Activated T-helper 9 cell treated with anti-CD3 and anti-CD28 coated beads, Interleukin-2, amount 50 U/mL, for 16 hours (primary cell): Measurements from ENCODE around the gene RESF1.
"Not testable (repeated sequence)": the region's sequence is repeated elsewhere in the genome, so short reads cannot be mapped to it uniquely, and the experiment has no call there.

Source experiments
- DNase-seq: peaks from one replicate; pipeline ENCODE4 v3.0.0-alpha.2; 2020; ENCODE audit warnings: low read depth

Gene RESF1

DNA sequence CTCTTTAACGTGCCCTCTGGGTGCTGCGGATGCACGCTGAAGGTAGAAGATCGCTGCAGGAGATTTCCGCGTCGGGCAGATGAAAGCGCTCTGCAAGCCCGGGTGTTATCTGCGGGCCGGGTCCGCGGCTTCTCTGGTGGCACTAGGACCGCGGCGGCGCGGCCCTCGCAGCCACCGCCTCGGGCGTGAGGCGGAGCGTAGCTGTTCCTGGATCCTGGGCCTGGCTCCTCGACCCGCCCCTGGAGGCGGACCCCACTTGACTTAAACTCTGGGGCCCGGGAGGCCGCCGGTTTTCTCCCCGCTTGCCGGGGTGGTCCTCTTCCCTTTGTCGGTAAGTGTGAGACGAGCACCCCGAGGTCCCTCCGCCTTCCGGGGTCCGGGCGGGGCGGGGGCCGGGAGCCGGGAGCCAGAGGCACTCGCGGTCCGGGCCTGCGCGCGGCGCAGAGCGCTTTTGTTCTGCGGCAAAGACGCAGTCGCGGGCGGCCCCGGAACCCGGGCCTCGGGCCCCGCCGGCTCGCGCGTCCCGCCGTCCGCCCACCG lies at the start of gene RESF1:
RESF1 (plus strand) TSS at position 255 of the 540 bp plus-strand sequence. CDS start 21,541 bp downstream, outside the sequence.
- DNase-seq = peak; percentile 75

GRCh38 chr12:31914927-31915326 lies 44.3 kb upstream of the RESF1 start:
- no peak for DNase-seq

DNA sequence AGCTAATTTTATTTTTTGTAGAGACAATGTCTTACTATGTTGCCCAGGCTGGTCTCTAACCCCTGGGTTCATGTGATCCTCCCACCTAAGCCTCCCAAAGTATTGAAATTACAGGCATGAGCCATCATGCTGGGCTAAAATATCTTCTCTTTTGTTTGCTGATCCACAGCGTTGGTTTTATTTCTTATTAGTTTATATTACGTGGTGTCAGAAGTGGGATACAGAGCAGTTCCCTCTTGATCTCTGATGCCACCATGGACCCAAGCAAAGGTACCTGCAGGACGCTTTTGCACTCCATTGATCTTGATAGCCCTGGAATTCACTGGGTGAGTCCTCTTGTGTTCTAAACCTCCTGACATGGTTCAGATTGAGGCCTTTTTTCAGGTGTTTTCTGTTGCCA lies 43.8 kb upstream of the RESF1 start:
- no peak for DNase-seq

DNA sequence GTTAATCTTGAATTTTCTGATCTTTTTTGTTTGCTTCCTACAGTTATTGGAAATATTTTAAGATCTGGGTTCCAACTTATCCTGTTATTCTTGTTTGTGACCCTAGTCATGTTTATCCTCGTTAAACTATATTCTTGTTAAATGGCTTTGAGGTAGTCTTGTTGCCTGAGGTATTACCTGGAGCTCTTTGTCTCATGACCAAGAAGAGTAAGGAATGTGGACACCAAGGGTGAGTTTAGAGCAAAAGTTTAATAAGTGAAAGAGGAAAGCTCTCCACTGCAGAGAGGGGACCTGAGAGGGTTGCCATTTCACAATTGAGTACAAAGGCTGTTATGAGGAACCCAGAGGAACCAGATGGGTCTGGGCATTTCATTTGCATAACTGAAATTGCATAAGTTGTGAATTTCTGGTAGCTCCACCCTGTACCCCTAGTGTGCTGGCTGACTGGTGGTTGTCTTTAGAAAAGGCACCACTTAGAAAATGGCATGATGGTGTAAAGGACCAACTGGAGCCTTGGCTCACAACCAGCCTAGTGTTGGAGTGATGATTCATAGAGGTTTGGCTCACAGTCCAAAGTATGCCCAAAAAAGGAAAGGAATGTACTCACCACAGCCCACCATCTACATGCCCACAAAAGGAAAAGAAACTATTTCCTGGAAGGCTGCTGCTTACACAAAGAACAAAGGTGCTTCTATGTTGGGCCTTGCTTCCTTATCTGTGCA lies 36.7 kb upstream of the RESF1 start:
- DNase-seq = no peak

- DNase-seq = no peak
Observed at GRCh38 chr12:31923063-31923412, 36.2 kb upstream of the RESF1 start.

DNA sequence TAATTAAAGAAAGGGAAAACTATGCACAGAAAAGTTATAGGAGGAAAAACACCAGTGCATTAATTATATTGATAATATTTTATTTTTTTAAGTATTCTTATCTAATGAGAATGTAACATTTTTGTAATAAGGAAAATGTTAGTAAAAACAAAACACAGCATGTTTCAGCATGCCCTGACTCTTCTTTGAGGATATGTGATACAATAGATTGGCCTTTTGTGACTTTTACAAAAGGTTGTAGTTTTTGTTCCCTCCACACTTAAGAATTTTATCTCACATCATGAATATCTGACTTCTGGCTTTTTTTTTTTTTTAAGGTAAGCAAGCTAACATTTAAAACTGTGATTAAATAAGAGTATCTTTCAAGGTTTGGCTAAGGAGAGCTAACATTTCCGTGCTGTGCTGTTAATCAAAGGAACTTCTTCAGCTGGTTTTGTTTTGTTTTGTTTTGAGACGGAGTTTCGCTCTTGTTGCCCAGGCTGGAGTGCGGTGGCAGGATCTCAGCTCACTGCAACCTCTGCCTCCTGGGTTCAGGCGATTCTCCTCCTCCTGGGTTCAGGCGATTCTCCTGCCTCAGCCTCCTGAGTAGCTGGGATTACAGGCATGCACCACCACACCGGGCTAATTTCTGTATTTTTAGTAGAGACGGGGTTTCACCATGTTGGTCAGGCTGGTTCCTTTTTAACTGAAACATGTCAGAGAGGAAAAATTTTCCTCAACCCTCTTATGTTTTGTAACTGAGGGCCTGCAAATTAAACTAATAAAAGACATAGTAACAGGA lies 30.8 kb upstream of the RESF1 start:
- DNase-seq = no peak

- no peak for DNase-seq
Observed at GRCh38 chr12:31929027-31929526, 30.1 kb upstream of the RESF1 start.

- no peak for DNase-seq
Observed at GRCh38 chr12:31931796-31932715, 27.2 kb upstream of the RESF1 start.

DNA sequence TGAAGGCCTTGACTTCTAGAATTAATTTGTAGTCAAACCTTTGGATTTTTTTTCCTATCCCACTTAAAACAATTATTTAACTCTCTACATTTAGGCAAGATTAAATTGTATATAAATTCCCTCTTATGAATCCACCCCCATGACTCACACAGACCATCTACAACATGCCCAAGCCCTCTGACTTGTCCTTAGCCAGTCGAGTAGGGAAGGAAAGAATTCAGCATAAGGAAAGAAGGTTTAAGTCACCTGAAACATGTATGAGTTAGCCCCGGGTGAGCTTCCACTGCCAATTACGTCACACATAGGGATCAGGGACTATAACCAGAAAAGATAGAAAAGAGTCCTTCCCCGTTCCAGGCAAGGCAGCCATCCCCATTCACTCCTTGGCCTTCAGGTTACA lies 14.9 kb upstream of the RESF1 start:
- no peak for DNase-seq

DNA sequence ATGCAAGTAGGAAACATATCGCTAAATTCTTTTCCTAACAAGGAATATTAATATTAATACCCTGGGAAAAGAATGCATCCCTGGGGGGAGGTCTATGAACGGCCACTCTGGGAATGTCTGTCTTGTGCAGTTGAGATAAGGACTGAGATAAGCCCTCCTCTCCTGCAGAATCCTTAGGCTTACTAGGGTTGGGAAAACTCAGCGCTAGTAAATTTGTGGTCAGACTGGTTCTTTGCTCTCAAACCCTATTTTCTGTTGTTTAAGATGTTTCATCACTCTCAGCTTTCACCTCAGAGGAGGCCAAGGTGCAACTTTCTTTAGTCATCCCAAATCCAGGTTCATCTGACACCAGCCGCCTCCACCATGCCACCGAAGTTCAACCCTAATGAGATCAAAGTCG lies 11.2 kb upstream of the RESF1 start:
- no peak for DNase-seq

- not testable (repeated sequence) for DNase-seq
Observed at GRCh38 chr12:31948697-31949359, 10.4 kb upstream of the RESF1 start.

GRCh38 chr12:31950088-31950487 lies 9.1 kb upstream of the RESF1 start:
- DNase-seq = no peak

- no peak for DNase-seq
Observed at GRCh38 chr12:31950492-31950891, 8.7 kb upstream of the RESF1 start.

DNA sequence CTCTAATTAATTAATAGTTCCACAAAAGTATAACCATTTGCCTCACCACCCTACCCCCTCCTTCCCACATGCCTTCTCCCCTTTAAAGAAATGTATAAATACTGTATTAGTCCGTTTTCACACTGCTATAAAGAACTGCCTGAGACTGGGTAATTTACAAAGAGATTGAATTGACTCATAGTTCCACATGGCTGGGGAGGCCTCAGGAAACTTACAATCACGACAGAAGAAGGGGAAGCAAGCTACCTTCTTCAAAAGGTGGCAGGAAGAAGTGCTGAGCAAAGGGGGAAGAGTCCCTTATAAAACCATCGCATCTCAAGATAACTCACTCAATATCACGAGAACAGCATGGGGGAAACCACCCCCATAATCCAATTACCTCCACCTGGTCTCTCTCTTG lies 8.2 kb upstream of the RESF1 start:
- no peak for DNase-seq

DNA sequence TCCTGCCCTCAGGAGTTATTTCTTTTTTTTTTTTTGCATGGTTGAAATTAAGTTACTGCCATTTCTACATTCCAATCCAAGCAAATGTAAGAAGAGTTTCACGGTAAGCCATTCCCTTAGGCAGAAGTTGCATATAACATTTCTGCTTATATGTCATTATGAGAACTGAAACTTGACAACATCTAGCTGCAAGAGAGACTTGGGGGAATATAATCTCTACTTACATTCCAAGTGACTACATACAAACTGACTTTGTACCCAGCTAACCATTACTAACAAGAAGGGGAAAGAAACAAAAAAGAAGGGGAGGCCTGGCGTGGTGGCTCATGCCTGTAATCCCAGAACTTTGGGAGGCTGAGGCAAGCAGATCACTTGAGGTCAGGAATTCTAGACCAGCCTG lies 7.3 kb upstream of the RESF1 start:
- no peak for DNase-seq

DNA sequence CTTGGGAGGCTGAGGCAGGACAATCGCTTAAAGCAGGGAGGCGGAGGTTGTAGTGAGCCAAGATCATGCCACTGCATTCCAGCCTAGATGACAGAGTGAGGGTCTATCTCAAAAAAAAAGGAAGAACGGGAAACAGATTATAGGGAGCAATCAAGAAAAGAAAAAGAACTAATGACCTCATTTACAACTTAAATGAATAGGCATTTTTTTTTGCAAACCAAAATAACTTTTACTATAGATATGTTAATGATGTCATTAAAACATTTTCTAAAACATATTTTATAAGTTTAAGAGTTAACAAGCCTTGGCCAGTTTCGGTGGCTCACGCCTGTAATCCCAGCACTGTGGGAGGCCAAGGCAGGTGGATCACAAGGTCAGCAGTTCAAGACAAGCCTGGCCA lies 6.8 kb upstream of the RESF1 start:
- DNase-seq = no peak

- DNase-seq = no peak
Observed at GRCh38 chr12:31954925-31955858, 4.0 kb upstream of the RESF1 start.

DNA sequence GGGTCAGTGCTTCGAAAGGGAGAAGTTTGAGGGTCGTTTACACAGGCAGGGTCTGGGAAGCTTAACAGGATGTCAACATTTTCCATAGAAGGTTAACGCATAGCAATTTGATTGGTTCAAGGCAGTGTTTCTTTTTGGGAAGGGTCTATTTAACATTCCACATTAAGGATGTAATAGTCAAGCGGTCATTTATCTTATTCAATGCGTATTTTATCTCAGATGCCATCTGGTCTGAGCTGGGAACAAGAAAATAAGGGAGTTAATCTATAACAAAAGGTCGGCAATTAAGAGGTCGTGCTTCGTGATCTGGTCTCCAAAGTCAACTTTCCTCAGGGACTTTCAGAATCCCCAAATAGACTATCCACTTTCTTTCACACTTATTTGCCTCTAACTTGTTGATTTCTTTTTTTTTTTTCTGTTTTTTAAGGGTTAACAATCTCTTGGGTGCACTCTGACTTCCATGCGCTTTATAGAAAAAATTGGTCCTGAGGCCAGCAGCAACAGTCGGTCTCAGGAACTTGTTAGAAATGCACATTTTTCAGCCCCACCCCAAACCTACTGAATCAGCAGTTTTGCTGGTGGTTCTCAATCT lies 550 bp upstream of the RESF1 start:
- DNase-seq = no peak

DNA sequence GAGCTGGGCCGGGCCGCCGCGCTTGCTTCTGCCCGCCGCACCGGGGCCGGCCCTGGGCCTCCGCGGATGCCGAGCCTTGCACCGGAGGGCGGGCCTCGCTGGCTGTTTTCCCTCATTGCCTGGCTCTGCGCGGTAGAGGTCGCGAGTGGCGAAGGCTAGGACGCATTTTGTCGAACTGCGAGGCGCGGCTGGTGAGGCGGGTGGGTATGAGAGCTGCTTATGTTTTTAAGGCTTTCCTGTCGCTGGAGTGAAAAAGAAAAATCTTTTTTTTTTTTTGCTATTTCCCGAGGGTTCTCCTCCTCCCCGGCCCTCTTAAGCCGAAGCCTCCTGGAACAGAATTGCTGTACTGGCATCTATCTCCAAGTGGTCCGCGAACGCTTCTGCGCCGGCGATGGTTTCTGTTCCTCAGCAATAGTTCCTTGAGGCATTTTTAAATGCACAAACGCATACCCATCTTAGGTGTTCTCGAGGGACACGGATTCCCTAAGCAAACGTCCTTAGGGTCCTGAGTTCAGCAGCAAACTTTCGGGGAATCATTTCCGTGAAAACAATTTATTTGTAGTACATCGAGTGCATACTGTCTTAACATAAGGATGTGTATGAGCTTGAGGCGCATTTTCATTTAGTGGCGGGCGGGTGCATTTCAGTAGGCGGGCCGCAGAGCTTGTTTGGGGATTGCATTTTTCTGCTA lies 631 bp downstream of the RESF1 start:
- DNase-seq = peak; percentile 58
